Motor neuron (in vitro differentiated cells): ENCODE data around the gene ASCL2. TPM values are rescaled to one million over a fixed set of nuclear protein-coding genes. Genes with fewer than 3 reads are reported as not detected.

Experiments used
- ATAC-seq, 8 experiments: fragments of 200-7000 bp; cut with Tn5 transposase; replicated peaks in 6 of 8; 2 replicates each; pipeline ENCODE4 v1.8.0; 2021; ENCODE audit warnings: mild to moderate bottlenecking in 8 of 8, moderate library complexity in 8 of 8
- H3K27ac ChIP-seq, 2 donors: fragments of 250-450 bp; sonication (Bioruptor Pico); 2 replicates each; pipeline ENCODE4 v1.9.0; 2021; ENCODE audit warnings: antibody characterized with exemption in 2 of 2, mild to moderate bottlenecking in 2 of 2, moderate library complexity in 1 of 2
- H3K4me1 ChIP-seq, 2 donors: fragments of 250-450 bp; sonication (Bioruptor Pico); replicated peaks in 1 of 2; 2 replicates each; pipeline ENCODE4 v1.6.1; 2021; ENCODE audit warnings: antibody characterized with exemption in 2 of 2, mild to moderate bottlenecking in 2 of 2, moderate library complexity in 1 of 2
- H3K4me3 ChIP-seq, 5 donors: fragments of 250-450 bp; sonication (Bioruptor Pico); 2 replicates each; pipeline ENCODE4 v1.9.0; 2021; ENCODE audit warnings: antibody characterized with exemption in 5 of 5, mild to moderate bottlenecking in 5 of 5, moderate library complexity in 4 of 5
- WGBS, 10 experiments: fragments of 450-650 bp; shearing (Covaris generic); methylation state at CpG; one replicate each; pipeline ENCODE4 v1.0.0; 2022; 5-methylcytosine and 5-hydroxymethylcytosine counted together
- in situ Hi-C, 9 experiments: fragments of 400-800 bp; cut with MboI; loops; one replicate each; pipeline ENCODE4 v1.15.0; 2021; ENCODE audit warnings: low sequenced_read_pairs in 9 of 9, low pct_unique_long_range_greater_than_20kb in 2 of 9; ENCODE audit not compliant: unreplicated experiment in 9 of 9
- total RNA-seq, 8 experiments: library from RNA; unstranded; fragments of 300-600 nt; gene quantifications; 2 replicates each; pipeline versions ENCODE4 v1.2.3 to v1.2.4, GENCODE V29; 2022

ASCL2 gene
- total RNA-seq, 8 experiments from 2014 or later = 0.11 to 0.76 (median 0.45) TPM; not detected in 3

DNA sequence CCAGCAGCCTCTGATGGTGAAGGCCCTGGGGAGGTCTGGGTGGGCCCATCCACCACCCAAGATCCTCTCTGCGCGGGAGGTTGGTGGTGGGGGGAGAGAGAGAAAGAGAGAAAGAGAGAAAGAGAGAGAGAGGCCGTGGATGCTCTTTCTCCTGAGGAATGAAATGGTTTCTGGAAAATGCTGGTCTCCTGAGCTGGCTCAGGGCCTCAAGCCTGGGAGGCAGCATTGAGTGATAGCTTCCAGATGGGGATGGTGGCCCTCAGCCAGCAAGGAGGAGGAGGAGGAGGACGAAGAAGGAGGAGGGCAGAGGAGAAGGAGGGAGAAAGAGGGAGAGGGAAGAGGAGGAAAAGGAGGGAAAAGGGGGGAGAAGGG, 36.0 kb upstream of the ASCL2 start:
- no peak overlapping the region for H3K4me3 ChIP-seq
- H3K4me1 ChIP-seq = peaks cover 0 to 31% of the 10 kb centered on the region in 2 donors
- WGBS, 10 experiments = 0 to 60% (median 60%) methylated on average over 1 of the region's 4 CpGs; no CpG with 5 or more reads in 7 of the 10 experiments
- in situ Hi-C loops = loop anchor here in 1 of 9 experiments (25.0 kb wide), 1 partner anchor 106 kb away; the partner anchor contains the start of gene TSSC4
- H3K27ac ChIP-seq = peak overlapping the region in 1 of 2 donors; percentile 69
- peak in 5 of 8 experiments; percentile 1 to 24 (median 8) for ATAC-seq

DNA sequence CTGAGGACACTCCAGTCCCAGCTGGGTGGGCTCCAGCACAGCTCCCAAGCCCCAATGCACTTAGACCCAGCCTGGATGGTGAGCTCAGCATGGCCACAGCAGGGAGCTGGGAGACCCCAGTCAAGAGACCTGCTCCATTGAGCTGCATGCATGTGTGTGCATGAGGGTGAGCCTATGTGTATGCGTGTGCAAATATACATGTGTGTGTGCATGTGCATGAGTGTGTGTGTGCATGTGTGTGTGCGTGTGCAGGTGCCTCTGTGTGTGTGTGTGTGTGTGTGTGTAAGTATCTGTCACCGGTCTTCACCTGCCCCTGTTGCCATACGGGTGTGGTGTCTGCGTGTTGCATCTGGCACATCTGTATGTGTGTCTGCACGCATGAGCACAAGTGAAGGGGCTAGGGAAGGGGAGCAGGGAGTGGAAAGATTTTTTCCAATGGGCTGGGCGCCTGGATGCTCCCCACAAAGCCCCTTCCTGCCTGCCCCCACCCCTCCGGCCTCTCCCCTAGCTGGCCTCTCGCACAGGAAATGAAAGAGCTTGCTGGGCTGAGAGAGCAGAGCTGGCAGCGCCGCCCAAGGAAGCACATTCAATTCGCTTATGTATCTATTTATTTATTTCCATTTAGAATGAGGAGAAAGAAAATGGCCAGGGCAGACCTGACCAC, 35.5 kb upstream of the ASCL2 start:
- Histone ChIP-seq H3K4me1 (peaks cover 0 to 31% of the 10 kb centered on the region in 2 donors), H3K27ac (peak overlapping the region in 1 of 2 donors; percentile 69)
- in situ Hi-C loops = loop anchor here in 1 of 9 experiments (25.0 kb wide), 1 partner anchor 106 kb away; the partner anchor contains the start of gene TSSC4

DNA sequence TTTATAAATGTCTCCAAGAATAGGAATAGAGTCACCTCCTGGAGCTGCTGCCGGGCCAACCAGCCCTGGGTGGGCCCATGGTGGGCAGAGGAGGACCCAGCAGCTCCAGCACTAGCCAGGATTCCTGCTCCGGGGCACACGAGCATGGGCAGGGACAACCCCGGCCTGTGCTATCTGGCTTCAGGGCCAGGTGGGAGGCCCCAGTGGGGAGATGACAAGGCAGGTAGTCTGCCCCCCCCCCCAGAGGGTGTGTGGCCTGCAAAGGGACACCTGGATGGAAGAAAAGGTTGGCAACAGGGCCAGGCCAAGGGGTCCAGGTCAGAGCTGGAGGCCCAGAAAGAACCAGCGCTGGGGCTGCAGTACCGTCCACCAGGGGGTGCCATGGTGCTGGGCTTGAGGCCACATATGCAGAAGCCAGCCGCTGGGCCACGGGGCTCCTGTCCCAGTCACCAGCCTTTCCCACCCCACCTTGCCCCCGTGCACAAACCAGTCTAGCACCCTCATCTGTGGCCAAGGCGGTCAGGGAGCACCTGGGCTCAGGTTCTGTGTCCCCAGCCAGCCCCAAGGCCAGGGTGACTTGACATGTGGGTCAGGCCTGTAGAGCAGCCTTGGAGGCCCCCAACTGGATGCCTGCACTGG, 34.9 kb upstream of the ASCL2 start:
- 14 to 40% (median 20%) methylated on average over 1 of the region's 10 CpGs; no CpG with 5 or more reads in 7 of the 10 experiments for WGBS, 10 experiments
- Histone ChIP-seq H3K27ac (no peak overlapping the region), H3K4me1 (peaks cover 0 to 31% of the 10 kb centered on the region in 2 donors), H3K4me3 (no peak overlapping the region)
- peak; percentile 24 to 87 (median 52) for ATAC-seq
- in situ Hi-C loops = loop anchor here in 1 of 9 experiments (25.0 kb wide), 1 partner anchor 107 kb away; the partner anchor contains the start of gene TSSC4

More for the DNA sequence above, 35.5 kb upstream of the ASCL2 start:
- 0 to 80% (median 0%) methylated on average over 1 to 3 of the region's 12 CpGs; no CpG with 5 or more reads in 5 of the 10 experiments for WGBS, 10 experiments
- ATAC-seq = peak; percentile 4 to 28 (median 14)
- H3K4me3 ChIP-seq = no peak overlapping the region

DNA sequence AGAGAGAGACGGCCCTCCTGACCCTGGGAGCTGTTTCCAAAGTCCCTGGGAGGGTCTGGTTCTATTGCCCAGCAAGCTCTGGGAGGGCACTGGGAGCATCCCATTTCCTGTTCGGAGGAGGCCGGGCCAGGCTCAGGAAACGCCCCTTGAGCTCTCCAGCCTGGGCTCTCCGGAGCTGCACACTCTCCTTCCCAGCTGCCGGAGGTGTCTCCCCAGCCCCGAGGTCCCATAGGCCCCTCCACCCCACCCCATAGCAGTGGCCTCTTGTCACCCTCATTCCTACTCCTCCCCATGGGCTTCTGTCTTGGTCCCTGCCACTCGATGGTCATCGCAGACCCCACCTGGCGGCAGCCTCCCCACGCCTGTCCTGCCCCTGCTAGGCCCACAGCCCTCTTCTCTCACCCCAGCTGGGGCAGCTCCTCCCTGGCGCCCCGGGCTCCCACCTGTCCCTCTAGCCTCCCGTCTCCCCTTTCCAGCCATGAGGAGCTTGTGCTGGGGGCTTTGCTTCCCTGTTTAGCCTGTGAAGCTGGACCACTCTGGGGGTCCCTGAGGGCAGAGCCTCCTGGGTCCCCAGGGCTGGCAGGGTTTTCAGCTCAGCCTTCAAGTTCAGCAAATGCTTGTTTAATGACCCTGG, 34.2 kb upstream of the ASCL2 start:
- in situ Hi-C loops = loop anchor here in 1 of 9 experiments (25.0 kb wide), 1 partner anchor 108 kb away; the partner anchor contains the start of gene TSSC4
- H3K27ac ChIP-seq = no peak overlapping the region
- H3K4me1 ChIP-seq = peaks cover 0 to 31% of the 10 kb centered on the region in 2 donors
- no peak overlapping the region for H3K4me3 ChIP-seq
- no peak for ATAC-seq
- WGBS, 10 experiments = 80% methylated on average over 1 of the region's 14 CpGs; no CpG with 5 or more reads in 9 of the 10 experiments

DNA sequence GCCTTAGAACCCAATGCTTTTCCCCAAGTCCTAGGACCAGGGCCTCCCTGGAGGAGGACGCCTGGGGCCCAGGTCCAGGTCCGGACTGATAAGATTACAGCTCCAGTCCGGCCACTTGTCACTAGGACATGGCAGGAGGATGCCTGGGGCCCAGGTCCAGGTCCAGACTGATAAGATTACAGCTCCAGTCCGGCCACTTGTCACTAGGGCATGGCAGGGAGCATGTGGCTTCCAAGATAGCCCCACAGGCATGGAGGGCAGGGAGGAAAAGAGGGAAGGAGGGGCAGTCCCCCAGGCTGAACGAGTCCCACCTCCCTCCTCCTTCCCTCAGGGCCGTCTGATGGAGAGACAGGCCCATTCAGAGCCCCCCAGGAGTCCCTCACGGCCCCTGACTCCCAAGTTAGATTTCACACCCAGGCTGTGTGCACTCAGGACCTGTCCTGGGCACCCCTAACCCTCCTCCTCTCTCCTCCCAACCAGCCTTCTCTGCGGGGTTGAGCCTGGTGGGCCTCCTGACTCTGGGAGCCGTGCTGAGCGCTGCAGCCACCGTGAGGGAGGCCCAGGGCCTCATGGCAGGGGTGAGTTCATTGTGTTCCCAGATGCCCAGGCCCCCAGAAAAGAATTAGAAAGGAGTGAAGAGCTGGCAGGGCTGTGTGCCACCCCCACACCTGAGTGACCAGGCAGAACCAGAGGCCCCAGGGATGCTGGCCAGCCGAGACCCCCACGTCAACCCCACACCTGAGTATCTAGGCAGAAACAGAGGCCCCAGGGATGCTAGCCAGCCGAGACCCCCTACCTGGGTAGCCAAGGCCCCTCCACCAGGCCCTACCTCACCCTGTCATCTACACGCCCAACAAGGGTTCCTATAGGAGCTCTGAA, 33.5 kb upstream of the ASCL2 start:
- H3K4me3 ChIP-seq = no peak overlapping the region
- peaks cover 0 to 31% of the 10 kb centered on the region in 2 donors for H3K4me1 ChIP-seq
- H3K27ac ChIP-seq = no peak overlapping the region
- ATAC-seq = peak in 2 of 8 experiments; percentile 3 to 12
- in situ Hi-C loops = loop anchor here in 1 of 9 experiments (25.0 kb wide), 1 partner anchor 108 kb away; the partner anchor contains the start of gene TSSC4
- WGBS, 10 experiments = 40 to 80% (median 61%) methylated on average over 1 to 5 of the region's 15 CpGs; no CpG with 5 or more reads in 4 of the 10 experiments

DNA sequence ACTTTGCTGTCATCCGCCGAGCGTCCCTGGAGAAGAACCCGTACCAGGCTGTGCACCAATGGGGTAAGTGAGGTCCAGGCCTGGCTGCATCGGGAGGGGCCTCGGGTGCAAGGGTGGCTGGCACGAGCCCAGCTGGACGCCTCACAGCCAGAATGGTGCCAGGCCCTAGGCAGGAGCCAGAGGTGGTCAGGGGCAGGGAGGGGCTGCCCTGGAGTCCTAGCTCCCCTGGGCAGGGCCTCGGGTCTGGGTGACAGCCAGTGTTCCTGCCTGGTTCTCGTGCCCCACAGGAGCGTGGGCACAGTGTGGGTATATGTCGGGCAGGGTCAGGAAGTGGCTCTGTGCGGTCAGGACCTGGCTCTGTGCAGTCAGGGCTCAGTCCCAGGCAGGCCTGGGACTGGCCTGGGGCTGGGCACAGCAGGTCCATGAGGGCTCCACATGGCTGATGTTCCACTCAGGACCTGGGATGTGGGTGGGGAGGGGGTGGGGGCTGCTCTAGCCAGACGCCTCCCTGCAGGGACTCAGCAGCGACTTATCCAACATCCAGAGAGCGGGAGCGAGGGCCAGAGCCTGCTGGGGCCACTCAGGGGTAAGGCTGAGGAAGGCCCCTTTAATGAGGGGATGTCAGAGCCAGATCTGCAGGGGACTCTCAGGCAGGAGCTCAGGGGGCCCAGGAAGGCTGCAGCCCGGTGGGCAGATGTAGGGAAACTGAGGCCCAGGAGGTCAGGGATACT, 32.7 kb upstream of the ASCL2 start:
- WGBS, 10 experiments = 60 to 100% (median 94%) methylated on average over 1 to 7 of the region's 18 CpGs; no CpG with 5 or more reads in 4 of the 10 experiments
- in situ Hi-C loops = loop anchor here in 1 of 9 experiments (25.0 kb wide), 1 partner anchor 109 kb away; the partner anchor contains the start of gene TSSC4
- H3K27ac ChIP-seq = no peak overlapping the region
- peaks cover 0 to 31% of the 10 kb centered on the region in 2 donors for H3K4me1 ChIP-seq
- H3K4me3 ChIP-seq = no peak overlapping the region
- ATAC-seq = no peak

DNA sequence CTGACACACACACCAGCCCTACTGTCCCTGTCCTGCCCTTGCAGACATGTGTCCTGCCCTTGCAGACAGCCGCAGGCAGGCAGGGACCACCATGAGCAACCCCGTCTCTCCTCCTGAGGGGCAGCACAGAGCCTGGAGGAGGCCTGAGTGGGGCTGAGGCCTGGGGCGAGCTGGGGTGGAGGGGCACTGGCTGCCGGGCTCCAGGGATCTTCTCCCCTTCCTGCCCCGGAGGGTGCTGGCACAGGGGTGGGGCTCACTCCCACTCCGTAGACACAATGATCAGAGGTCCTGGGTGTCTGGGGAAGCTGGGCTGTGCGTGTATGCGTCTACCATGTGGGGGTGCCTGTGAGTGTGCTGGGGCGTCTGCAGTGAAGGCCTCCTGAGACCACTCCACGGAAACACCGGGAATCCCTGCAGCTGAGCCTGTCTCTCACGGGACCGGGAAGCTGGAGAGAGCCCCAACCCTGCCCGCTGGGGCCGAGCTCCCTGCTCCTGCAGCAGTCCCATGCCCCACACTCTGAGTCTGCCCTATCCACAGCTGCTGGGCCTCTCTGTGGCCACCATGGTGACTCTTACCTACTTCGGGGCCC, 32.0 kb upstream of the ASCL2 start:
- no peak overlapping the region for H3K27ac ChIP-seq
- no peak overlapping the region for H3K4me3 ChIP-seq
- in situ Hi-C loops = loop anchor here in 1 of 9 experiments (25.0 kb wide), 1 partner anchor 110 kb away; the partner anchor contains the start of gene TSSC4
- ATAC-seq = peak in 5 of 8 experiments; percentile 21 to 47 (median 34)
- WGBS, 10 experiments = 100% methylated on average over 3 of the region's 16 CpGs; no CpG with 5 or more reads in 9 of the 10 experiments
- peaks cover 0 to 31% of the 10 kb centered on the region in 2 donors for H3K4me1 ChIP-seq

DNA sequence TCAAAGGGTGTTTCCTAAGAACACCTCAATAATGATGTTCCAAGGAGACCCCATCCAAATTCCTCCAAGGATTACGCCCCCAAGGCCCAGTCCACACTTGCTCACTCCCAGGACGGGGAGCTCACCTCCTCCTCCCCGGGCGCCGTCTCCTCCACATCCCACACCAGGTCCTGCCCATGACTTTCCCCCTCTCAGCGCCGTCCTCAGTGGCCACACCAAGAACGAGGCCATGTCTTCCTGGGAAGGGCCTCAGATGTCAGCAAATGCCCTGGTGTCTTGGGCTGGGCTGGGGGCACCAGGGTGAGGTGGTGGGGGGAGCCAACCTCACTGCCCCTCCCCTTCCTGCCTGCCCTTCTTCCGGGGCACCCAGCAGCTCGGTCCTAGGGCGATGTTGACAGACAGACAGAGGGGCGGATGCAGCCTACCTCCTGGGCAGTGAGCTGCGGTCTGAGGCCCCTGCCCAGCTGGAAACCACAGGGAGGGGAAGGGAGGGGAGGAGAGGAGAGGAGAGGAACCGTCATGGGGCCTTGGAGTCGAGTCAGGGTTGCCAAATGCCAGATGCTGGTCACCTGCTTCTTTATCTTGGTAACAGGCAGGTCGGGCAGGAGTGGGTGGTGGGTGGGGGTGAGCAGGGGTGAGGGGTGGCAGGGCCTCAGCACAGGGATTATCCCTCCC, 31.4 kb upstream of the ASCL2 start, which contains the start of the genes C11orf21 and TSPAN32:
TSS of gene C11orf21 (minus strand) at position 288 of the 675 bp plus-strand sequence. CDS start at position 178, 110 bp downstream.
TSS of gene TSPAN32 (plus strand) at position 383 of the 675 bp plus-strand sequence. CDS start at position 520, 137 bp downstream.
- peak in 6 of 8 experiments; percentile 38 to 57 (median 44) for ATAC-seq
- WGBS, 10 experiments = 59 to 86% methylated on average over 4 to 6 of the region's 16 CpGs; no CpG with 5 or more reads in 8 of the 10 experiments
- Histone ChIP-seq H3K4me3 (no peak within 1 kb of the TSS), H3K4me1 (peaks cover 0 to 27% of the 10 kb centered on the region in 2 donors), H3K27ac (no peak within 1 kb of the TSS)
- in situ Hi-C loops = loop anchor here in 1 of 9 experiments (25.0 kb wide), 1 partner anchor 111 kb away; the partner anchor contains the start of gene TSSC4

DNA sequence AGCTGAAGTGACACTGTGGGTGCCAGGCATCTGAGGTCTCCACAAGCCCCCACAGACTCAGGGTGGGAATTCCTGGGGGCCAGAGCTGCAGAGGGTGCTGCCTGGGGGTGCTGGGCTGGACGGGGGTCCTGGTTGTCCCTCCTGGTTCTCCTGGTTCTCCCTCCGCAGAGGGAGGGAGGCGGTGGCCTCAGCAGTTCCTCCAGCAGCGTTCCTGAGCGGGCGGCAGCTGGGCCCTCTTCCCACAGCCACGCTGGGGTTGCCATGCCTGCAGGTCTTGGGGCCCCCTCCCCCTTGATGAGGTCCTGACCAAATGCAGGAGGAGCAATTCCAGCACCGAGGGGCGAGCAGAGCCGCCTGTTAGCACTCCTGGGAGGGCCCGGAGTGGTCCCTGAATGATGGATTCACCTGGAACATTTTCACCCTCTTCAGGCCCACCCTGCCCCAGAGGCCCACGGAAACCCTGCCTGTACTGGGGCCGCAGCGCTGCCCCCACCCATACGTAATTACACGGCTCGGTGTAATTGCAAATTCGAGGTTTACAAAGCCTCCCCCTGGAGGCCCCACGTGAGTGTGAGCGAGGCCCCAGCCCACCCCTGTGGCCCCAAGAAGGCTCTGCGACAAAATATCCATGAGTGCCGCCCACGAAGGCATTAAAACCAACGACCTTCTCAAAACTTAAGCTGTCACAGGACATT, 30.7 kb upstream of the ASCL2 start:
- no peak overlapping the region for H3K4me3 ChIP-seq
- no peak overlapping the region for H3K27ac ChIP-seq
- 42 to 97% (median 77%) methylated on average over 3 to 7 of the region's 24 CpGs; no CpG with 5 or more reads in 6 of the 10 experiments for WGBS, 10 experiments
- in situ Hi-C loops = loop anchor here in 1 of 9 experiments (25.0 kb wide), 1 partner anchor 111 kb away; the partner anchor contains the start of gene TSSC4
- peaks cover 0 to 22% of the 10 kb centered on the region in 2 donors for H3K4me1 ChIP-seq
- ATAC-seq = no peak
